Esophagus muscularis mucosa (tissue), 4 donors: Measurements from ENCODE around the gene GRIK3. TPM values are rescaled to one million over a fixed set of nuclear protein-coding genes. Genes with fewer than 3 reads are reported as not detected.

Experiments used
- DNase-seq: peaks from one replicate; pipeline ENCODE4 v3.0.0-alpha.2; 2017; ENCODE audit errors: extremely low spot score
- H3K27ac ChIP-seq, 4 donors: fragments of 200-600 bp; sonication (generic); replicated peaks in 1 of 4; 1 replicate in 3 of 4; 2 replicates in 1 of 4; pipeline ENCODE4 v1.5.1; 2016 to 2019; ENCODE audit warnings: mild to moderate bottlenecking in 1 of 4
- H3K27me3 ChIP-seq, 4 donors: fragments of 200-600 bp; sonication (generic); one replicate each; pipeline versions ENCODE4 v1.5.1 to v1.6.0; 2016 to 2019
- H3K36me3 ChIP-seq, 4 donors: fragments of 200-600 bp; sonication (generic); one replicate each; pipeline ENCODE4 v1.5.1; 2016 to 2019
- H3K4me1 ChIP-seq, 4 donors: fragments of 200-600 bp; sonication (generic); one replicate each; pipeline ENCODE4 v1.5.1; 2016 to 2019
- H3K4me3 ChIP-seq, 4 donors: fragments of 200-600 bp; sonication (generic); 1 replicate in 2 of 4; 2 replicates in 2 of 4; pipeline ENCODE4 v1.5.1; 2016 to 2019; ENCODE audit warnings: mild to moderate bottlenecking in 4 of 4, moderate library complexity in 1 of 4
- H3K9me3 ChIP-seq, 4 donors: fragments of 200-600 bp; sonication (generic); 1 replicate in 3 of 4; 2 replicates in 1 of 4; pipeline ENCODE4 v1.5.1; 2016 to 2019
- CTCF ChIP-seq, 3 experiments: fragments of 200-600 bp in 2 of 3; fragments of 450-650 bp in 1 of 3; sonication (generic) in 2 of 3; IDR thresholded peaks; one replicate each; pipeline ENCODE4 v1.5.1; 2017 to 2019; ENCODE audit warnings: antibody characterized with exemption in 3 of 3, mild to moderate bottlenecking in 2 of 3, moderate library complexity in 1 of 3
- EP300 ChIP-seq: sonication (generic); formaldehyde crosslinking; IDR thresholded peaks from one replicate; pipeline ENCODE4 v1.6.1; 2017; ENCODE audit warnings: antibody characterized with exemption
- POLR2A ChIP-seq: fragments of 450-650 bp; IDR thresholded peaks from one replicate; pipeline ENCODE4 v1.6.1; 2017; ENCODE audit warnings: antibody characterized with exemption, moderate library complexity, mild to moderate bottlenecking, low read depth
- POLR2AphosphoS5 ChIP-seq, 2 donors: sonication (generic); formaldehyde crosslinking; IDR thresholded peaks; one replicate each; pipeline ENCODE4 v1.6.1; 2017; ENCODE audit warnings: antibody characterized with exemption in 2 of 2
- WGBS: methylation state at CpG from one replicate; pipeline ENCODE4 v1.1.5; 2018; 5-methylcytosine and 5-hydroxymethylcytosine counted together
- intact Hi-C: fragments of 100-400 bp; cut with DNase I; formaldehyde crosslinking; loops from one replicate; pipeline ENCODE4 v1.15.1; 2023
- total RNA-seq, 4 donors: library from RNA; depleted of rRNA; stranded (reverse); fragments of >200 nt; gene quantifications; one replicate each; pipeline versions ENCODE4 v1.1.0 to v1.2.1, GENCODE V29; 2016

The GRIK3 gene
- total RNA-seq, 4 donors from 2014 or later: 5.3 to 7.9 (median 6.6) TPM

- no peaks in the 10 kb centered on the region for H3K4me1 ChIP-seq
- no peak for DNase-seq
- no peak overlapping the region for H3K27ac ChIP-seq
- TF ChIP-seq EP300 (no peak), POLR2A (no peak), CTCF (IDR thresholded peaks at IDR 0.05) (no peak), POLR2AphosphoS5 (IDR thresholded peaks at IDR 0.05) (no peak)
- no peaks in the 10 kb centered on the region for H3K36me3 ChIP-seq
- no peak overlapping the region for H3K4me3 ChIP-seq
- no peaks in the 10 kb centered on the region for H3K9me3 ChIP-seq
- intact Hi-C loops: no loop called here
- 96% methylated on average over 2 of the region's 2 CpGs for WGBS
- H3K27me3 ChIP-seq: peaks cover 0 to 58% (median 0%) of the 10 kb centered on the region in 4 donors
Observed at GRCh38 chr1:37021502-37021901, 12.8 kb downstream of the GRIK3 start.

GRCh38 chr1:37020653-37021277, 13.6 kb downstream of the GRIK3 start:
- WGBS: 8% methylated on average over 8 of the region's 8 CpGs
- Histone ChIP-seq H3K27me3 (peaks cover 0 to 55% (median 0%) of the 10 kb centered on the region in 4 donors), H3K4me1 (no peaks in the 10 kb centered on the region), H3K27ac (no peak overlapping the region), H3K9me3 (no peaks in the 10 kb centered on the region), H3K36me3 (no peaks in the 10 kb centered on the region), H3K4me3 (no peak overlapping the region)
- no peak for TF ChIP-seq CTCF (IDR thresholded peaks at IDR 0.05)
- TF ChIP-seq POLR2AphosphoS5 (IDR thresholded peaks at IDR 0.05): no peak
- TF ChIP-seq EP300: no peak
- TF ChIP-seq POLR2A: no peak
- intact Hi-C loops: no loop called here
- DNase-seq: no peak

- Histone ChIP-seq H3K9me3 (no peaks in the 10 kb centered on the region), H3K36me3 (no peaks in the 10 kb centered on the region), H3K4me1 (no peaks in the 10 kb centered on the region), H3K27me3 (peaks cover 0 to 66% (median 2%) of the 10 kb centered on the region in 4 donors), H3K4me3 (no peak overlapping the region), H3K27ac (no peak overlapping the region)
- no peak for TF ChIP-seq POLR2AphosphoS5 (IDR thresholded peaks at IDR 0.05)
- no peak for DNase-seq
- intact Hi-C loops: no loop called here
Observed at GRCh38 chr1:37018510-37018909, 15.8 kb downstream of the GRIK3 start.

GRCh38 chr1:37017720-37018119, 16.6 kb downstream of the GRIK3 start:
- WGBS: 57% methylated on average over 4 of the region's 4 CpGs
- TF ChIP-seq POLR2A (no peak), POLR2AphosphoS5 (IDR thresholded peaks at IDR 0.05) (no peak), CTCF (IDR thresholded peaks at IDR 0.05) (no peak), EP300 (no peak)
- H3K9me3 ChIP-seq: no peaks in the 10 kb centered on the region
- no peak overlapping the region for H3K4me3 ChIP-seq
- intact Hi-C loops: no loop called here
- H3K36me3 ChIP-seq: no peaks in the 10 kb centered on the region
- no peak for DNase-seq
- peaks cover 0 to 65% (median 2%) of the 10 kb centered on the region in 4 donors for H3K27me3 ChIP-seq
- no peak overlapping the region for H3K27ac ChIP-seq
- no peaks in the 10 kb centered on the region for H3K4me1 ChIP-seq

GRCh38 chr1:37016121-37016520, 18.2 kb downstream of the GRIK3 start:
- Histone ChIP-seq H3K36me3 (no peaks in the 10 kb centered on the region), H3K4me3 (no peak overlapping the region), H3K4me1 (no peaks in the 10 kb centered on the region), H3K27ac (no peak overlapping the region), H3K27me3 (peaks cover 0 to 55% (median 2%) of the 10 kb centered on the region in 4 donors), H3K9me3 (no peaks in the 10 kb centered on the region)
- DNase-seq: no peak
- intact Hi-C loops: no loop called here
- no peak for TF ChIP-seq EP300
- TF ChIP-seq POLR2AphosphoS5 (IDR thresholded peaks at IDR 0.05): no peak
- TF ChIP-seq CTCF (IDR thresholded peaks at IDR 0.05): no peak
- TF ChIP-seq POLR2A: no peak
